ENCODE measurements around the gene TAB2.
"Not testable (repeated sequence)": the region's sequence is repeated elsewhere in the genome, so short reads cannot be mapped to it uniquely, and the experiment has no call there.

The TAB2 gene

DNA sequence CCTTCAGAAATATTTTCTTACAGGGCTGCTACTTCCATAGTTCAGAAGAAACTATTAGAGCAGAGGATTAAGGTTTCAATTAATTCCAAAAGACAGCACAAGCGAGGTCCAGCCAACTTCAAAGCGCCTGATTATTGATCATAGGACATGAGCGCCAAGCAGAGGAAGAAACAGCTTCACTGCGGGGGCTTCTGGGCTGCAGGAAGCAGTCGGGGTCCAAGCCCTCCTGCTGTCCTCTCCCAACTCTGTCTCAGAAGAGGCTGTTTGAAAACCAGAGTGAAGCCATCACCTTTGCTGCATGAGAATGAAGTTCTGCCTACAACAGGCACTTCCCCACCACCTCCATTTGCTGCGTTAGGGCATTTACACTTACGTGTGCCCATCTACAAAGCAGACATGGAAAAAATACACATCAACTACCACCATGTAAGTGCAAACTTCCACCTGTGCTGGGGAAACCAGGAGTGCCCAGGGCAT lies 106.5 kb downstream of the TAB2 start:
- no peak for DNase-seq

DNA sequence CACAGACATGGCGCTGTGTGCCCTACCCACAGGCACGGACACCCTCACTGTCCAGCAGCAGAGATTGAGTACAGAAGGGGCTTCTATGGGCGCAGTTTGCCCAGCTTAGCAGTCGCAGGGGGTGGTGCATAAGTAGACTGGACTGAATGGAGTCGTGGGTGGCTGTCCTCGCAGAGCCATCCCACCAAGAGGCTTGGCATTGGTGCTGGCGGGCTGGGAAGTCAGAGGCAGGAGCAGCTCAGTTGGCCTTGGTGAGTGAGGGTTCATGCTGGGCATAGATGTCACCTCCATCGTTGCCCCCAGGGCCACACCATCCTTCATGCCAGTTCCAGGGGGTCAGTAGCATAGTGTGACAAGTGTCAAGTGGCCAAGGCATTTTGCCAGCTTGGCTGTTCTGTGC lies 107.7 kb downstream of the TAB2 start:
- DNase-seq: no peak

- DNase-seq: no peak
Observed at GRCh38 chr6:149425754-149426153, 108.2 kb downstream of the TAB2 start.

- no peak for DNase-seq
Observed at GRCh38 chr6:149428606-149429005, 111.1 kb downstream of the TAB2 start.

GRCh38 chr6:149429427-149430360 lies 112.2 kb downstream of the TAB2 start:
- DNase-seq: no peak

DNA sequence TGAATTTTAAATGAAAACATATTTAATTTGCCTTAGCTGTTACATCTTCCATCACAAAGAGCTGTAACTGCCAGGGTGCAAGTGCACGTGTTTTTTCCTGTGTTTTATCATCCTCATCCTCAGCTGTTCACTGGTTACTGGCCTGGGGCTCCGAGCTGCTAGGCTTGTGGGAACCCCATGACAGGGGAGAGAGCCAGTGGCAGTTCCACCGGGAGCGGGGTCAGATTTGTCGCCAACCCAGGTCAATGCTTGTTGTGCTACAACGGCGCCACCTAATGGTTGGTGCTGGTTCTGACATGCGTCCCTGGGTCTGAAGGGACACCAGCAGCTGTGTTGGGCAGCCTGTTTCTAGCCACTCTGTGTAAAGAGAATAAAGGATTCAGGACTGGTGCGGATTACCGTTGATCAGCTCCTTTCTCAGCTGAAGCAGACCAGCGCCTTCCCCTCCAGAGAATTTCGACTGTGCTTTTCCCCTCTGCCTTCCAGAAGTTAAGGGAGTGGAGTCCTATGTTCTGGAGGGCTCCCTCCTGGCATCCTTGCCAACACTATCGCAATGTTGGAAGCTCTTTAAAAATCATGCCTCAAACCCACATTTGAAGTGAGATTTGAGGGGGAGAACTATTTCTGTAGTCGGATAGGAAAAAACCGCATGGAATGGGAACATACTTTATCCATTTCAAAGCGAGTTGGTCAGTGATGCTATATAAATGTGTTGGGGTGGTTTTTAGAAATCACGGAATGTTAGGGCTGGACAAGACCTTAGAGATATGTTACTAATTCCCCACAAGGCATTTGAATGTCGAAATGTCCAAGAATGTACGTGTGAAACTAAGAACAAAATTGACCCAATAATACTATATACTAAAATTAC lies 114.6 kb downstream of the TAB2 start:
- DNase-seq: peak; percentile 91

- no peak for DNase-seq
Observed at GRCh38 chr6:149433405-149433804, 115.9 kb downstream of the TAB2 start.

DNA sequence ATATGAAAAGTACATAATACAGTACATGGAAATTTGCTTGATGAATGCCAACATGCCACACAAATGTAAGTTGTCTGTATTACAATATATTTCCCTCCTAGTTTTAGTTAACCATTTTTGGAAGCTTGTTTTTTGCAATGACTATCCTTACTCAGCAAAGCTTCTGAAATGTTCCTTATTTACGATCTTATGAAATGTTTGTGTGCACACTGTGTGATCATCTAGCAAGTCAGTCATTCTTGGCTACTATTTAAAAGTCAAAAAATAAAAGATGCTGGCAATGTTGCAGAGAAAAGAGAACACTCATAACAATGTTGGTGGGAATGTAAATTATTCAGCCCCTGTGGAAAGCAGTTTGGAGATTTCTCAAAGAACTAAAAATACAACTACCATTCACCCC lies 116.4 kb downstream of the TAB2 start:
- no peak for DNase-seq

DNA sequence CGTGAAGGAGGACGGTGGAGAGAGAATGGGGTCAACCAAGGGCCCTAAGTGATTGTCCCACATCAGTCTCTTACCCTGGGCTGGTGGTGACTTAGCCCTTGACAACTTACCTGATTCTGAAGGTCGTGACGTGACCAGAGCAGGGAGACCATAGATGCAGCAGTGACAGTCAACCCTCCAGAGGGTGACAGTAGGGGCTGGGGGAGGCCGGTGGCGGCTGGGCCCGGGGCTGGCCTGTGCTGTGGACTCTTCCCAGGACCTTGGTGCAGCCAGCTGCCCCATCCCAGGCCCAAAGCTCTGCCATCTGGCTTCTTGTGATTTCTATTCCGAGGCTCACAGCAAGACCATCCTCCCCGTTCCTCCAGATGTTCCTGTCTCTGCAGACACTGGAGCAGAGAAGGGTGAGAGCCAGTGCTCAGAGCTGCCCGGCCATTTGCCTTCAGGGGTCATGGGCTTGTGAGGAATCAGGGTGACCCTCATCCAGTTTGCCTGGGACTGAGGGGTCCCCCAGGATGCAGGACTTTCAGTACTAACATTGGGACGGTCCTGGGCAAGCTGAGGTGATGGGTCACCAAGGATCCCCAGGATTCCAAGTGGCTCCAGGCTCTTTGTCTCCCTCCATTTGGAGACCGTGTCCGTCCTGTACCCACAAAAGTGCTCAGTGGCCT lies 118.5 kb downstream of the TAB2 start:
- no peak for DNase-seq

- DNase-seq: no peak
Observed at GRCh38 chr6:149436647-149437046, 119.1 kb downstream of the TAB2 start.

- no peak for DNase-seq
Observed at GRCh38 chr6:149437212-149437611, 119.7 kb downstream of the TAB2 start.

- DNase-seq: no peak
Observed at GRCh38 chr6:149438855-149439254, 121.3 kb downstream of the TAB2 start.

DNA sequence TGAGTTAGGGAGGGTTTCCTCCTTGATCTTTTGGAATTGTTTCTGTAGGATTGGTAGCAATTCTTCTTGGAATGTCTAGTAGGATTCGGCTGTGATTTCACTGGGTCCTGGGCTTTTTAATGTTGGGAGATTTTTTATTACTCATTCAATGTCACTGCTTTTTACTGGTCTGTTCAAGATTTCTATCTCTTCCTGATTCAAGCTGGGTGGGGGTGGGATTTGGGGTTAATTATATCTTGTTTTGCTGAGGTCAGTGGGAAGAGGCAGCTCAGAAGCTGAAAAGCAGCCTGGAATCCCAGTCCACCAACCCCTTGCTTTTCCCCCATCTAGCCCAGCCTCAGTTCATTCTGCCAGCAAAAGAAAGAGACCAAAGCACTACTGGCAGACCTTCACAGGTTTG lies 122.1 kb downstream of the TAB2 start:
- DNase-seq: no peak

- no peak for DNase-seq
Observed at GRCh38 chr6:149440735-149441671, 123.5 kb downstream of the TAB2 start.

GRCh38 chr6:149441740-149442139 lies 124.2 kb downstream of the TAB2 start:
- DNase-seq: no peak

DNA sequence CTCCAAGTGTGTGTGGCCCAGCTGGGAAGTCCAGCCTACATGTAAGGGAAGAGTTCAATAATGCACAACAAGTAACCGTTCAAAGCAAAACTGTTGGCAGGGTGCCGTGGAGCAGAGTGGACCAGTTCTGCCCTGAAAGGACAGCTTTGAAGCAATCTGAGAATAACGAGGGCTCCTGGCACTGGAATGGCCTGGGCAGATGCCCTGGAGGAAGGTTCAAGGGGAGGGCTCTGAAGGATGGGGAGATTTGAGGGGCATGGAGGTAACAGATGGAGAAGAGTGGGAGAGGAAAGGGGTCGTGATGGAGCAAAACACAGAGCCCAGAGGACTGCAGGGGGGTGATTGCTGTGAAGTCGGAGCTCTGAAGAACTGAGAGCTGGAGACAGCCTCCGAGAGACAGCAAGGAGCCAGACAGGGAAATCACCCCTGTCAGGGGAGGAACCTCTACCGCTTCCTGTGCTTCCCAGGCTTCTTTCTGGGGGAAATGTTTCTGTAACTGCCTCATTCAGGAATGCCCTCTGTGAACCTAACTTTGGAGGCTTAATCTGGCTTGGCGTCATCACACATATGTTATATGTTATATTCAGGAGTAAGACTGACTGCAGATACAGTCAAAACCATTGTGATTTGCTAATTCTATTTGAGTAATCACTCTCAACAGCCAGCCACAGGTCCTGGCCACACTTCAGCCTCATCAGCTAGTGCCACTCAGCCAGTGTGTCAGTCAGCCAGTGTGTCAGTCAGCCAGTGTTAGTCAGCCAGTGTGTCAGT lies 126.1 kb downstream of the TAB2 start:
- no peak for DNase-seq

- not testable (repeated sequence) for DNase-seq
Observed at GRCh38 chr6:149444360-149445094, 127.0 kb downstream of the TAB2 start.

DNA sequence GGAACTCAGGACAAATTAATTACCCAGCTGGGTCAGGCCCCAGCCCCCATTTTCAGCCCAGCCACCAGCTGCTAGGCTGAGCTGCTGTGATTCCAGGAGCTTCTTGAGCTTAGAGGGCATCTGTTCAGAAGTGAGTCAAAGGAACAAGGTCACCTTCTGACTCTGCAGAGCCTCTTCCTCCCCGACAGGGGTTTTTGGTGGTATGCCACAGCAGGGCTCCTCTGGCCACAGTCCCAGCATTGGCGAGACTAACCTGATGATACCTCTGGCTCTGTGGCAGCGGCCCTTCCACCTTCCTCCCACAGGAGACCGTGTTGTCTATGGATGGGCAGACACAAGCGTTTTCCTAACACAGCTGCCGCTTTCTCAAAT lies 127.6 kb downstream of the TAB2 start:
- no peak for DNase-seq

GRCh38 chr6:149445573-149445972 lies 128.1 kb downstream of the TAB2 start:
- no peak for DNase-seq

DNA sequence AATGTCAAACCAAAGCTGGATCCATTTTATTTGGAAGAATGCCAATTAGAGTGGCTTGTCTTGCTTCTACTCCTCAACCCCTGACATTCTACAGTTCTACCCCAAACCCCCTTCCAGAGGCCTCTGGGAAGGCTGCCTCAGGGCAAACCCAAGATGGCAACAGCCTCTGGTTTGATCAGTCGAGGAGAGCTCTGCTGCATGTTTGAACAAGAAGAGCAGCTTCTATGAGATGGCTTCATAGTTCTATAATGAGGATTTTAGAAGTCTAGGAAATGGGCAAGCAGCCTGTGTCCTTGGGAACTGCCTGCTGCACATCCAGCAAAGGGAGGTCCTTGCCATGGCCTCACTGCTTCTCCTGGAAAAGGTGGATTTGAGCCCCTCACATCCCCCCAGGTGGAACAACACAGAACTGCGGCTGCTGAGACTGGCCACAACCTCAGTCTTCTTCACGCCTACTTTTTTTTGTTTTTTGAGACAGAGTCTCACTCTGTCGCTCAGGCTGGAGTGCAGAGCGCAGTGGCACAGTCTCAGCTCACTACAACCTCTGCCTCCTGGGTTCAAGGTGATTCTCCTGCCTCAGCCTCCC lies 129.4 kb downstream of the TAB2 start:
- no peak for DNase-seq
